Upper lobe of left lung (tissue), 6 donors: ENCODE data around the gene MRPL14. TPM values are rescaled to one million over a fixed set of nuclear protein-coding genes. Genes with fewer than 3 reads are reported as not detected.
A peak's percentile ranks its signal among the peaks of the same experiment; 100 is the strongest.

Source experiments
- ATAC-seq, 2 donors: fragments of 200-7000 bp; cut with Tn5 transposase; one replicate each; pipeline ENCODE4 v1.9.1; 2022; ENCODE audit warnings: mild to moderate bottlenecking in 2 of 2, moderate library complexity in 2 of 2; ENCODE audit not compliant: low FRiP score in 2 of 2
- DNase-seq, 2 donors: peaks; one replicate each; pipeline ENCODE4 v3.0.0-alpha.2; 2019 to 2020
- H3K27ac ChIP-seq, 4 donors: fragments of 200-600 bp; sonication (generic); one replicate each; pipeline ENCODE4 v1.5.1; 2016 to 2019
- H3K27me3 ChIP-seq, 4 donors: fragments of 200-600 bp; sonication (generic); one replicate each; pipeline ENCODE4 v1.5.1; 2017 to 2019
- H3K36me3 ChIP-seq, 4 donors: fragments of 200-600 bp; sonication (generic); one replicate each; pipeline ENCODE4 v1.5.1; 2016 to 2019
- H3K4me1 ChIP-seq, 4 donors: fragments of 200-600 bp; sonication (generic); one replicate each; pipeline ENCODE4 v1.5.1; 2018 to 2019
- H3K4me3 ChIP-seq, 4 donors: fragments of 200-600 bp; sonication (generic); one replicate each; pipeline ENCODE4 v1.5.1; 2017 to 2019; ENCODE audit warnings: mild to moderate bottlenecking in 2 of 4, moderate library complexity in 1 of 4
- H3K9me3 ChIP-seq, 4 donors: fragments of 200-600 bp; sonication (generic); one replicate each; pipeline ENCODE4 v1.5.1; 2018 to 2019
- CTCF ChIP-seq, 6 experiments: fragments of 450-650 bp in 4 of 6; fragments of 200-600 bp in 2 of 6; sonication (generic) in 2 of 6; IDR thresholded peaks; one replicate each; pipeline ENCODE4 v1.5.1; 2016 to 2019; ENCODE audit warnings: antibody characterized with exemption in 6 of 6
- EP300 ChIP-seq, 4 donors: sonication (generic); formaldehyde crosslinking; IDR thresholded peaks; one replicate each; pipeline ENCODE4 v1.5.1; 2017; ENCODE audit warnings: antibody characterized with exemption in 4 of 4, control low read depth in 2 of 4
- POLR2A ChIP-seq, 4 donors: fragments of 450-650 bp; IDR thresholded peaks; one replicate each; pipeline ENCODE4 v1.5.1; 2016 to 2017; ENCODE audit warnings: antibody characterized with exemption in 4 of 4, mild to moderate bottlenecking in 2 of 4
- POLR2AphosphoS5 ChIP-seq, 2 donors: sonication (generic); formaldehyde crosslinking; IDR thresholded peaks; one replicate each; pipeline ENCODE4 v1.5.1; 2017; ENCODE audit warnings: antibody characterized with exemption in 2 of 2
- WGBS, 2 donors: methylation state at CpG; one replicate each; pipeline ENCODE4 v1.1.5; 2017 to 2018; 5-methylcytosine and 5-hydroxymethylcytosine counted together
- total RNA-seq, 6 donors: library from RNA; depleted of rRNA in 4 of 6; stranded (reverse); fragments of >200 nt in 4 of 6; gene quantifications; one replicate each; pipeline versions ENCODE4 v1.1.0 to v1.2.1, GENCODE V29; 2016 to 2021
- donor health status: DM: no; HTN: no; CAD: no; lungs with moderate emphysema.
- donor health status: DM: no; HTN: yes; CAD: no; lungs with severe emphysema.

The MRPL14 gene
- total RNA-seq, result 100 to 1,000 TPM in 3 of 6 donors, 10 to 100 TPM in 3; 89.1 to 164 (median 97.7) TPM

GRCh38 chr6:44127186-44128019, at the start of gene MRPL14, which contains the start of gene TMEM63B:
Gene MRPL14 (minus strand): TSS chr6:44127452. CDS start chr6:44116611, 10,841 bp downstream.
Gene TMEM63B (plus strand): TSS chr6:44127554. CDS start chr6:44134585, 7,031 bp downstream.
- no peaks in the 10 kb centered on the region for H3K27me3 ChIP-seq
- peak within 1 kb of the TSS; percentile 86 to 98 (median 93) for H3K4me3 ChIP-seq
- H3K27ac ChIP-seq, result peak within 1 kb of the TSS; percentile 92 to 96 (median 94)
- no peaks in the 10 kb centered on the region for H3K9me3 ChIP-seq
- peaks cover 26 to 64% (median 34%) of the 10 kb centered on the region in 4 donors for H3K4me1 ChIP-seq
- ATAC-seq, result peak; percentile 92 to 97
- WGBS, 2 donors, result 1 to 2% methylated on average over 8 to 27 of the region's 80 CpGs
- H3K36me3 ChIP-seq, result no peaks in the 10 kb centered on the region
- TF ChIP-seq POLR2A (IDR thresholded peaks at IDR 0.05), result peak in 2 of 4 donors; percentile 62 to 83
- TF ChIP-seq CTCF (IDR thresholded peaks at IDR 0.05), result no peak
- peak; percentile 65 to 90 for TF ChIP-seq POLR2AphosphoS5 (IDR thresholded peaks at IDR 0.05)
- TF ChIP-seq EP300 (IDR thresholded peaks at IDR 0.05), result no peak
- peak; percentile 87 to 98 for DNase-seq

- WGBS, 2 donors, result 70 to 79% methylated on average over 10 to 15 of the region's 15 CpGs
- no peak overlapping the region for H3K27ac ChIP-seq
- no peak overlapping the region for H3K4me3 ChIP-seq
- DNase-seq (no peak), ATAC-seq (no peak)
- H3K27me3 ChIP-seq, result no peaks in the 10 kb centered on the region
- H3K36me3 ChIP-seq, result no peaks in the 10 kb centered on the region
- H3K4me1 ChIP-seq, result peaks cover 0 to 10% (median 0%) of the 10 kb centered on the region in 4 donors
- H3K9me3 ChIP-seq, result no peaks in the 10 kb centered on the region
- TF ChIP-seq EP300 (IDR thresholded peaks at IDR 0.05) (no peak), CTCF (IDR thresholded peaks at IDR 0.05) (no peak), POLR2AphosphoS5 (IDR thresholded peaks at IDR 0.05) (no peak), POLR2A (IDR thresholded peaks at IDR 0.05) (no peak)
Observed at GRCh38 chr6:44176130-44176761, 49.0 kb upstream of the MRPL14 start.

GRCh38 chr6:44172731-44173500, 45.7 kb upstream of the MRPL14 start:
- no peak overlapping the region for H3K4me3 ChIP-seq
- no peaks in the 10 kb centered on the region for H3K36me3 ChIP-seq
- H3K27ac ChIP-seq, result no peak overlapping the region
- peaks cover 0 to 10% (median 0%) of the 10 kb centered on the region in 4 donors for H3K4me1 ChIP-seq
- TF ChIP-seq POLR2A (IDR thresholded peaks at IDR 0.05), result no peak
- TF ChIP-seq CTCF (IDR thresholded peaks at IDR 0.05), result peak; percentile 77 to 91 (median 90)
- no peak for TF ChIP-seq EP300 (IDR thresholded peaks at IDR 0.05)
- H3K9me3 ChIP-seq, result no peaks in the 10 kb centered on the region
- DNase-seq (peak in 1 of 2 donors; percentile 85), ATAC-seq (peak; percentile 90 to 94)
- WGBS, 2 donors, result 26 to 28% methylated on average over 15 of the region's 15 CpGs
- no peaks in the 10 kb centered on the region for H3K27me3 ChIP-seq

GRCh38 chr6:44171899-44172546, 44.8 kb upstream of the MRPL14 start:
- Histone ChIP-seq H3K27me3 (no peaks in the 10 kb centered on the region), H3K9me3 (no peaks in the 10 kb centered on the region), H3K4me3 (no peak overlapping the region), H3K4me1 (peaks cover 0 to 9% (median 0%) of the 10 kb centered on the region in 4 donors), H3K36me3 (no peaks in the 10 kb centered on the region), H3K27ac (no peak overlapping the region)
- TF ChIP-seq POLR2A (IDR thresholded peaks at IDR 0.05), result no peak
- TF ChIP-seq EP300 (IDR thresholded peaks at IDR 0.05), result no peak
- no peak for TF ChIP-seq CTCF (IDR thresholded peaks at IDR 0.05)
- no peak for TF ChIP-seq POLR2AphosphoS5 (IDR thresholded peaks at IDR 0.05)
- 78 to 81% methylated on average over 11 to 12 of the region's 12 CpGs for WGBS, 2 donors
- DNase-seq (no peak), ATAC-seq (no peak)
